H1 (cell line): Measurements from ENCODE around the gene WNT11. TPM values are rescaled to one million over a fixed set of nuclear protein-coding genes. Genes with fewer than 3 reads are reported as not detected.

ENCODE experiments used
- TAF1 ChIP-seq: IDR thresholded peaks from 2 replicates; pipeline ENCODE4 v1.6.1; 2011; ENCODE audit warnings: mild to moderate bottlenecking, low read depth, low read length
- TEAD4 ChIP-seq: IDR thresholded peaks from 2 replicates; pipeline ENCODE4 v1.6.1; 2012; ENCODE audit warnings: low read depth, low read length, inconsistent platforms, mixed read lengths
- polyA plus RNA-seq, 7 experiments: library from polyadenylated mRNA; depleted of rRNA in 3 of 7; stranded (reverse) in 5 of 7; unstranded in 2 of 7; fragments of >200 nt in 5 of 7; fragments of 200-250 nt in 2 of 7; gene quantifications; 1 replicate in 5 of 7; 2 replicates in 1 of 7; 4 replicates in 1 of 7; pipeline versions ENCODE4 v1.2.1 to v1.2.3, GENCODE V29; 2011 to 2013; ENCODE audit warnings: missing spikeins in 2 of 7, mixed read lengths in 2 of 7
- total RNA-seq: library from RNA; stranded (reverse); fragmentation: NEBNext Ultra II Directional; extraction: Animal tissue kit (Norgen Biotek cat#: 25700); gene quantifications from 2 replicates; pipeline ENCODE4 v1.2.1, GENCODE V29; 2021

Gene WNT11
- total and polyA plus RNA-seq, 2 of the 8 experiments (the other 6 are each of a cell fraction or from before 2014, with no cell fraction given): 0.11 to 0.45 TPM

DNA sequence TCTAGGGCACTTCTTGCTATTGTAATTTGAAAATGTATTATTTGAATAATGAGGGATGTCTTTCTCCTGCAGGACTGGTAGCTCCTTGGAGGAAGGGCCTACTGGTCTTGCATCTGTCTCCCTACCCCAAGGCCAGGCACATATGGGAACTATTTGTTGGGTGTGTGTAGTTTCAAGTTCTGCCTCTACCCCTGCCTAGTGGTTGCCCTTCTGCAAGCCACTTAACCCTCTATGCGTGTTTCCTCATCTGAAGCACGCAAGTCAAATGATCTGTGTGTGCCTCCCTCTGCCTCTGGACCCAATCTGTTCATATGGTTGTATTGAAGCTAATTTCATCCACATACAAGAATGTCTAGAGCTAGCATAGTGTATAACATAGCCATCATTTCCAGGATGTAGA is 67.0 kb downstream of the WNT11 start (continued):
- TF ChIP-seq TEAD4: no peak
- no peak for TF ChIP-seq TAF1

Other genes with a start within 250 kb of the WNT11 start
- gene THAP12, start 174.6 kb upstream of the WNT11 start, total RNA-seq: 33.0 and 39.9 TPM in 2 replicates
- 7.2 and 12.0 TPM in 2 replicates for gene THAP12, start 174.6 kb upstream of the WNT11 start, polyA plus RNA-seq (2011; rRNA removed)
- gene GVQW3, start 174.8 kb upstream of the WNT11 start, total RNA-seq: 7.6 and 8.1 TPM in 2 replicates
- 5.5 and 5.9 TPM in 2 replicates for gene GVQW3, start 174.8 kb upstream of the WNT11 start, polyA plus RNA-seq (2011; rRNA removed)
- 32.2 and 34.6 TPM in 2 replicates for gene EMSY, start 238.5 kb upstream of the WNT11 start, total RNA-seq
- 26.5 and 29.6 TPM in 2 replicates for gene EMSY, start 238.5 kb upstream of the WNT11 start, polyA plus RNA-seq (2011; rRNA removed)